Ishikawa (cell line): ENCODE results near the gene BIRC5.

Source experiments
- CEBPB ChIP-seq: IDR thresholded peaks from 2 replicates; pipeline ENCODE4 v1.6.1; 2012
- CREB1 ChIP-seq: IDR thresholded peaks from 2 replicates; pipeline ENCODE4 v1.6.1; 2012; ENCODE audit warnings: low read depth
- EGR1 ChIP-seq: IDR thresholded peaks from 2 replicates; pipeline ENCODE4 v1.6.1; 2012
- EP300 ChIP-seq: IDR thresholded peaks from 2 replicates; pipeline ENCODE4 v1.6.1; 2012; ENCODE audit warnings: borderline replicate concordance
- FOXM1 ChIP-seq: IDR thresholded peaks from 2 replicates; pipeline ENCODE4 v1.6.1; 2012; ENCODE audit warnings: low read depth, borderline replicate concordance
- NFIC ChIP-seq: IDR thresholded peaks from 2 replicates; pipeline ENCODE4 v1.6.1; 2012
- RAD21 ChIP-seq: IDR thresholded peaks from 2 replicates; pipeline ENCODE4 v1.6.1; 2012; ENCODE audit warnings: low read depth
- TAF1 ChIP-seq: IDR thresholded peaks from 2 replicates; pipeline ENCODE4 v1.6.1; 2012; ENCODE audit warnings: low read depth, mild to moderate bottlenecking
- TCF12 ChIP-seq: IDR thresholded peaks from 2 replicates; pipeline ENCODE4 v1.6.1; 2012; ENCODE audit warnings: low read depth
- TEAD4 ChIP-seq: IDR thresholded peaks from 2 replicates; pipeline ENCODE4 v1.6.1; 2012
- YY1 ChIP-seq: IDR thresholded peaks from 2 replicates; pipeline ENCODE4 v1.6.1; 2012; ENCODE audit warnings: low read depth
- ZBTB7A ChIP-seq: IDR thresholded peaks from 2 replicates; pipeline ENCODE4 v1.6.1; 2012; ENCODE audit warnings: low read depth
- TF ChIP-seq, protein P1 (sequence below): IDR thresholded peaks from 2 replicates; pipeline ENCODE4 v1.6.1; 2012; ENCODE audit warnings: low read depth, mild to moderate bottlenecking
- TF ChIP-seq, protein P2 (sequence below): IDR thresholded peaks from 2 replicates; pipeline ENCODE4 v1.6.1; 2012
- TF ChIP-seq, protein P3 (sequence below): IDR thresholded peaks from 2 replicates; pipeline ENCODE4 v1.6.1; 2012

The BIRC5 gene

DNA sequence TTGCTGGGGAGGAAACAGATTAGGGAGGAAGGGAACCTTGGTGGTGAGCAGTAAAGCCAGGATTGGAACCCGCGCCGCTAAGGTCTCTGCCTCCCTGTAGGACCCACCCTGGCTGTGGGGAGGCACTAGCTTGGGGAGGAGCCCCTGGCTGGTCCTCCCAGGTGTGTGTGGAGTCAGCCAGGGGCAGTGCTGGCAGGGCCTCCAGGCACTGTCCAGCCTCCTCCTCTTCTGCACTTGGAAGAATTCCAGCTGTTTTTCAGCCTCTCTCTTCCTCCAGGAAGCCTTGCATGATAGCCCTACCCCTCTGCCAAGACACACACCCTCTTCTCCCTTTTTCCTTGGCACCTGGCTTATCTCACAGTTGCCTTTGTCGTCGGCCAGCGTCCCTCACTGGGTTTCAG lies 52.2 kb downstream of the BIRC5 start:
- TF ChIP-seq FOXM1 (no peak), EP300 (no peak), CEBPB (no peak), NFIC (no peak), RAD21 (no peak)
- TF ChIP-seq, protein P1, sequence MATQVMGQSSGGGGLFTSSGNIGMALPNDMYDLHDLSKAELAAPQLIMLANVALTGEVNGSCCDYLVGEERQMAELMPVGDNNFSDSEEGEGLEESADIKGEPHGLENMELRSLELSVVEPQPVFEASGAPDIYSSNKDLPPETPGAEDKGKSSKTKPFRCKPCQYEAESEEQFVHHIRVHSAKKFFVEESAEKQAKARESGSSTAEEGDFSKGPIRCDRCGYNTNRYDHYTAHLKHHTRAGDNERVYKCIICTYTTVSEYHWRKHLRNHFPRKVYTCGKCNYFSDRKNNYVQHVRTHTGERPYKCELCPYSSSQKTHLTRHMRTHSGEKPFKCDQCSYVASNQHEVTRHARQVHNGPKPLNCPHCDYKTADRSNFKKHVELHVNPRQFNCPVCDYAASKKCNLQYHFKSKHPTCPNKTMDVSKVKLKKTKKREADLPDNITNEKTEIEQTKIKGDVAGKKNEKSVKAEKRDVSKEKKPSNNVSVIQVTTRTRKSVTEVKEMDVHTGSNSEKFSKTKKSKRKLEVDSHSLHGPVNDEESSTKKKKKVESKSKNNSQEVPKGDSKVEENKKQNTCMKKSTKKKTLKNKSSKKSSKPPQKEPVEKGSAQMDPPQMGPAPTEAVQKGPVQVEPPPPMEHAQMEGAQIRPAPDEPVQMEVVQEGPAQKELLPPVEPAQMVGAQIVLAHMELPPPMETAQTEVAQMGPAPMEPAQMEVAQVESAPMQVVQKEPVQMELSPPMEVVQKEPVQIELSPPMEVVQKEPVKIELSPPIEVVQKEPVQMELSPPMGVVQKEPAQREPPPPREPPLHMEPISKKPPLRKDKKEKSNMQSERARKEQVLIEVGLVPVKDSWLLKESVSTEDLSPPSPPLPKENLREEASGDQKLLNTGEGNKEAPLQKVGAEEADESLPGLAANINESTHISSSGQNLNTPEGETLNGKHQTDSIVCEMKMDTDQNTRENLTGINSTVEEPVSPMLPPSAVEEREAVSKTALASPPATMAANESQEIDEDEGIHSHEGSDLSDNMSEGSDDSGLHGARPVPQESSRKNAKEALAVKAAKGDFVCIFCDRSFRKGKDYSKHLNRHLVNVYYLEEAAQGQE, result no peak

GRCh38 chr17:78266771-78267170 lies 52.7 kb downstream of the BIRC5 start:
- no peak for TF ChIP-seq NFIC
- no peak for TF ChIP-seq CEBPB
- TF ChIP-seq RAD21, result no peak
- TF ChIP-seq EP300, result no peak
- TF ChIP-seq EGR1, result no peak
- TF ChIP-seq, protein P2, sequence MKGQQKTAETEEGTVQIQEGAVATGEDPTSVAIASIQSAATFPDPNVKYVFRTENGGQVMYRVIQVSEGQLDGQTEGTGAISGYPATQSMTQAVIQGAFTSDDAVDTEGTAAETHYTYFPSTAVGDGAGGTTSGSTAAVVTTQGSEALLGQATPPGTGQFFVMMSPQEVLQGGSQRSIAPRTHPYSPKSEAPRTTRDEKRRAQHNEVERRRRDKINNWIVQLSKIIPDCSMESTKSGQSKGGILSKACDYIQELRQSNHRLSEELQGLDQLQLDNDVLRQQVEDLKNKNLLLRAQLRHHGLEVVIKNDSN, result no peak
- TF ChIP-seq CREB1, result no peak

GRCh38 chr17:78267253-78268073 lies 53.4 kb downstream of the BIRC5 start:
- TF ChIP-seq RAD21, result no peak
- no peak for TF ChIP-seq CREB1
- TF ChIP-seq NFIC, result no peak

- no peak for TF ChIP-seq FOXM1
- no peak for TF ChIP-seq ZBTB7A
- no peak for TF ChIP-seq TEAD4
- TF ChIP-seq, protein P2, result no peak
- TF ChIP-seq YY1, result no peak
- TF ChIP-seq TAF1, result no peak
- no peak for TF ChIP-seq RAD21
- no peak for TF ChIP-seq EGR1
- TF ChIP-seq NFIC, result no peak
- TF ChIP-seq TCF12, result no peak
- TF ChIP-seq CREB1, result no peak
- TF ChIP-seq CEBPB, result no peak
- no peak for TF ChIP-seq EP300
- TF ChIP-seq, protein P3, sequence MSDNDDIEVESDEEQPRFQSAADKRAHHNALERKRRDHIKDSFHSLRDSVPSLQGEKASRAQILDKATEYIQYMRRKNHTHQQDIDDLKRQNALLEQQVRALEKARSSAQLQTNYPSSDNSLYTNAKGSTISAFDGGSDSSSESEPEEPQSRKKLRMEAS, result no peak
- TF ChIP-seq, protein P1, result no peak
These were observed 54.3 kb downstream of the BIRC5 start for GRCh38 chr17:78268191-78268874.

DNA sequence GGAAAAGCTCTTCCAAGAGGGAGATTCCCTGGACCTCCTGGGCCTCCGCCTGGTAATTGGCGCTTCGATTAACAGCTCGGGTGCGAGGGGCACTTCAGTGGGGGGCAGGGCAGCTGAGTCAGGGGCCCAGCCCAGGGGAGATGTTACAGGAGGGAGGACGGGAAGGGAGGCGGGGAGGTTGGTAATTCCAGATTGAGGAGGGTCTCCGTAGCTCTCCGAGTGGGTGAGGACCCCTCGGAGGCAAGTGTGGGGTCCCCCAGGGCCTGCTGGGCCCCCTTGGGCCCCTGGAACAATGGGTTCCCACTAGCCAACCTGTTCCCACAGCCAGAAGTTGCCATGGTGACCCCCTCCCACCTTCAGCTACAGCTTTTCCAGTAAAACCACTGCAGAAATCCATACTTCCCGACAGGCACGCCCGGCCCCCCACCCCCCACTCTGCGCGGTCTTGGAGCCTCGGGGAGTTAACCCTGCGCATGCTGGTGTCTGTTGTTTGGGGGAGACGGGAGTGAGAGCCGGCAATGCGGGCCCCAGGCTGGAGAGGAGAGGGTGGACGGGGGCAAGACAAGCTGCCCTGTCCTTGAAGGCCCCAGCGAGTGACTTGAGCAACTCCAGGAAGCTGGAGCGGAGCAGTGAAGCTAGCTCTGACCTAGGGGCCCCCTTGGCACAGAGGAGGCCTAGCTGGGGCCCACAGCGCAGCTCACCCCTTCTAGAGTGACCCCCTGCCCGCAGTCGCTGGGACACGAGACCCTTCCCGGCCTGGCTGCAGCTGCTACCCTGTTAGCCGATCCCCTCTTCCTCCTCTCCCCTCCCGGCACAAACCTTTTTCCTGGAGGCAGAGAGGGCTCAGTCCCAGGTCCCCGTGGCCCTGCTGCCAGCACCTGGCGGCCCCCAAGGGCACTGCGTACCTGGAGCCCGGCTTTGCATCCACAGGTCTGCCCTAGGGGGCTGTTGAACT lies 55.2 kb downstream of the BIRC5 start:
- no peak for TF ChIP-seq TCF12
- no peak for TF ChIP-seq NFIC
- TF ChIP-seq TAF1, result no peak
- no peak for TF ChIP-seq YY1
- TF ChIP-seq, protein P1, result no peak
- no peak for TF ChIP-seq CREB1
- TF ChIP-seq RAD21, result no peak
- TF ChIP-seq CEBPB, result no peak
- no peak; the same call in 1 of the 2 replicates for TF ChIP-seq ZBTB7A
- TF ChIP-seq EP300, result no peak
- TF ChIP-seq EGR1, result no peak
- TF ChIP-seq TEAD4, result no peak
- TF ChIP-seq, protein P2, result no peak
- TF ChIP-seq, protein P3, result no peak
- TF ChIP-seq FOXM1, result no peak
